Right lung (tissue), 10 donors: ENCODE data around the gene EVX1. TPM values are rescaled to one million over a fixed set of nuclear protein-coding genes. Genes with fewer than 3 reads are reported as not detected.
A peak's percentile ranks its signal among the peaks of the same experiment; 100 is the strongest.

Experiments
- DNase-seq, 2 donors: peaks; one replicate each; pipeline ENCODE4 v3.0.0-alpha.2; 2013
- long read RNA-seq, 8 donors: transcript quantifications; one replicate each; lab custom pipeline, GENCODE V29; 2026
- polyA plus RNA-seq, 5 donors: library from polyadenylated mRNA; unstranded; fragments of 120-200 nt; gene quantifications; one replicate each; pipeline versions ENCODE4 v1.2.1 to v1.2.3, GENCODE V29; 2013; ENCODE audit warnings: inconsistent platforms in 1 of 5, low replicate concordance in 1 of 5; ENCODE audit not compliant: insufficient read length in 5 of 5, insufficient read depth in 1 of 5

The EVX1 gene
- not detected for polyA plus RNA-seq
- long read RNA-seq, donor 1: 0 reads
- long read RNA-seq, donor 2: 0 reads
- long read RNA-seq, donor 3: 0 reads
- long read RNA-seq, donor 4: 0 reads
- long read RNA-seq, donor 5: 0 reads
- long read RNA-seq, donor 6: 0 reads
- long read RNA-seq, donor 7: 0 reads
- long read RNA-seq, donor 8: 0 reads

- no peak for DNase-seq
Observed at GRCh38 chr7:27242555-27243339, at the start of gene EVX1. Gene EVX1 (plus strand): TSS chr7:27242802. CDS start chr7:27243031, 229 bp downstream.

- DNase-seq: no peak
Observed at GRCh38 chr7:27193335-27194001, 49.1 kb upstream of the EVX1 start.

GRCh38 chr7:27194002-27194352 lies 48.6 kb upstream of the EVX1 start:
- DNase-seq: no peak

- DNase-seq: no peak
Observed at GRCh38 chr7:27194686-27195379, 47.8 kb upstream of the EVX1 start.

- DNase-seq: peak; percentile 59 to 76
Observed at GRCh38 chr7:27196287-27196767, 46.3 kb upstream of the EVX1 start.

GRCh38 chr7:27197137-27198042 lies 45.2 kb upstream of the EVX1 start:
- DNase-seq: no peak

- no peak for DNase-seq
Observed at GRCh38 chr7:27198138-27198841, 44.3 kb upstream of the EVX1 start.

GRCh38 chr7:27198871-27199801 lies 43.5 kb upstream of the EVX1 start:
- no peak for DNase-seq

- DNase-seq: no peak
Observed at GRCh38 chr7:27199849-27200760, 42.5 kb upstream of the EVX1 start, which contains the start of gene HOXA13. Gene HOXA13 (minus strand): TSS chr7:27200091. CDS start chr7:27200077, 14 bp downstream.

GRCh38 chr7:27200761-27201579 lies 41.6 kb upstream of the EVX1 start:
- no peak for DNase-seq

- DNase-seq: no peak
Observed at GRCh38 chr7:27201580-27202017, 41.0 kb upstream of the EVX1 start.

- no peak for DNase-seq
Observed at GRCh38 chr7:27202018-27202861, 40.4 kb upstream of the EVX1 start.

GRCh38 chr7:27202862-27203134 lies 39.8 kb upstream of the EVX1 start:
- DNase-seq: no peak

GRCh38 chr7:27203365-27203953 lies 39.1 kb upstream of the EVX1 start:
- DNase-seq: no peak

- no peak for DNase-seq
Observed at GRCh38 chr7:27203964-27204594, 38.5 kb upstream of the EVX1 start.
